ENCODE results near the gene ANKS6. TPM values are rescaled to one million over a fixed set of nuclear protein-coding genes. Genes with fewer than 3 reads are reported as not detected.

Gene ANKS6
- total and polyA plus RNA-seq, 2 of the 4 experiments (the other 2 are of a cell fraction): 9.0 to 23.6 TPM

GRCh38 chr9:98747476-98747875 is 48.9 kb downstream of the ANKS6 start:
- Histone ChIP-seq H2AFZ (replicated peaks; ENCODE audit: low read length, poor library complexity) (no peak overlapping the region), H4K8ac (ENCODE audit: low read depth in 2 of 2, low read length in 2 of 2) (no peak overlapping the region), H3K4ac (ENCODE audit: low read depth, low read length) (no peak overlapping the region), H3K36me3 (ENCODE audit: control insufficient read depth, insufficient read depth, low read length) (peaks cover 30% of the 10 kb centered on the region), H3K4me2 (ENCODE audit: low read depth, low read length) (no peak overlapping the region), H4K5ac (ENCODE audit: low read depth, low read length) (no peak overlapping the region), H3K9ac (ENCODE audit: low read depth, low read length) (no peak overlapping the region), H3K18ac (ENCODE audit: low read depth, low read length) (no peak overlapping the region), H3K4me3 (ENCODE audit: insufficient read depth, low read depth, low read length) (no peak overlapping the region), H2AK5ac (ENCODE audit: low read depth, low read length) (no peak overlapping the region; the same call in 1 of the 2 replicates), H4K91ac (ENCODE audit: insufficient read depth, low read depth, low read length) (no peak overlapping the region), H3K27ac (ENCODE audit: insufficient read depth, low read length) (no peak overlapping the region), H3K4me1 (ENCODE audit: control insufficient read depth, insufficient read depth, low read length) (peaks cover 8% of the 10 kb centered on the region), H2BK5ac (ENCODE audit: low read depth, low read length, poor library complexity, severe bottlenecking) (no peak overlapping the region), H3K23ac (ENCODE audit: low read depth, low read length) (no peak overlapping the region), H3K56ac (ENCODE audit: extremely low read depth, insufficient read depth, low read length) (no peak overlapping the region), H3K9me1 (ENCODE audit: insufficient read depth, low read length) (peaks cover 24% of the 10 kb centered on the region), H3K79me1 (ENCODE audit: low read depth in 1 of 2, low read length in 2 of 2) (peaks cover 0 to 7% of the 10 kb centered on the region in 2 experiments; a peak in 1 of 4 replicates), H2BK15ac (ENCODE audit: low read depth, low read length) (no peak overlapping the region), H2BK120ac (ENCODE audit: low read depth, low read length) (no peak overlapping the region), H3K14ac (replicated peaks; ENCODE audit: low read depth, low read length) (0 out of 2 replicates have a peak overlapping the region, but pooled peaks have one; percentile 34), H2AK9ac (replicated peaks; ENCODE audit: low read depth, low read length, poor library complexity) (peak overlapping the region; percentile 12), H4K20me1 (ENCODE audit: insufficient read depth, low read length) (no peaks in the 10 kb centered on the region), H3K9me3 (ENCODE audit: control insufficient read depth, insufficient read depth, low read length) (no peaks in the 10 kb centered on the region), H3K27me3 (ENCODE audit: control insufficient read depth, insufficient read depth, low read length) (no peaks in the 10 kb centered on the region), H2BK20ac (ENCODE audit: low read depth, low read length) (no peak overlapping the region)
- no peak for ATAC-seq (ENCODE audit: low read depth)
- dilution Hi-C loops (cut with HindIII; ENCODE audit: low sequenced_read_pairs, unreplicated experiment): no loop called here
- in situ Hi-C loops (cut with MboI; ENCODE audit: low sequenced_read_pairs): no loop called here
- DNase-seq: no peak
- 91% methylated on average over 4 of the region's 5 CpGs; no CpG with 5 or more reads in 1 of the 2 experiments for WGBS, 2 experiments (ENCODE audit: extremely low coverage in 2 of 2, insufficient read length in 1 of 2)
- CTCF ChIA-PET: no interaction called here
- intact Hi-C loops (cut with micrococcal nuclease): no loop called here
- POLR2A ChIA-PET (ENCODE audit: unreplicated experiment): no interaction called here
- BruUV-seq (replicated peaks): no TSS peak
- TF ChIP-seq ELK1 (IDR thresholded peaks at IDR 0.05; ENCODE audit: borderline replicate concordance, low read depth, low read length): no peak
- TF ChIP-seq RAD21 (IDR thresholded peaks at IDR 0.05; ENCODE audit: low read length): no peak

Measured in IMR-90 (cell line).